Retinal pigment epithelial cell (primary cell): ENCODE measurements around the gene SETD7.

Experiments
- DNase-seq: peaks from one replicate; pipeline ENCODE4 v3.0.0-alpha.2; 2010; ENCODE audit warnings: low read depth
- H3K4me3 ChIP-seq: 2 replicates; pipeline ENCODE4 v1.5.1; 2011; ENCODE audit warnings: mild to moderate bottlenecking, low read length, control low read depth, moderate library complexity
- TF ChIP-seq, protein P1 (sequence below): conservative IDR thresholded peaks from 2 replicates; pipeline ENCODE4 v1.5.1; 2011; ENCODE audit warnings: low read depth, low read length, control low read depth, inconsistent platforms

SETD7 gene

DNA sequence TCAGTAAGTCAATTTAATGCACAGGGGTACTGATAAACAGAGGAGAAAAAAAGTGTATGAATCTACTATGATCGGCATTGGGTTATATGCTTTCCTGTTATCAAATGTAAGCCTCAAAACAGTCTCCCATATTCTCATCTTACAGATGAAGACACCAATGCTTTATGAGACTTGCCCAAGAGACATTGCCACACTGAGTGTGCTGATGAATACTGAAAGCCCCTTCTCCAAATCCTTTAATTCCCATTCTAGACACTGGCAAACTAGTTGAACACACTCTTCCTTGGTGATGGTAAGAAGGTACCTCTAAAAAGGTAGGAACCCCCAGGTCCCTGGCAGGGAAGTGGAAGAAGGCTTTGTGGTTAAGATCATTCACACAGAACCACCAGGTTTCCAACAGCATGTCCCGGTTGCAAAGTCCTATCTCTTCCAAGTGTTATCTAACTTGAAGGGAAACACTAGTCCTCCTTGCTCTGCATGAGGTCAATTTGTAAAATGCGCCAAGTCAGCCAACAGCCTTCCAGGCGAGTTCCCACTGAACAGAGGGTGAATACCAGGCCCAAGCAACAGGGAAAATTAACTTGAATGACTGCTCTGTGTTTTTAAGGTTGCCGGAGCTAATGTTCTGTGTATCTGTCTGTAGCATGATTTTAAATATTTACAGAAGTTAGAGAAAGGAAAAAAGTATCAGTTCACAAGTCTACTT is 5.1 kb downstream of the SETD7 start:
- H3K4me3 ChIP-seq = no peak overlapping the region
- TF ChIP-seq, protein P1, sequence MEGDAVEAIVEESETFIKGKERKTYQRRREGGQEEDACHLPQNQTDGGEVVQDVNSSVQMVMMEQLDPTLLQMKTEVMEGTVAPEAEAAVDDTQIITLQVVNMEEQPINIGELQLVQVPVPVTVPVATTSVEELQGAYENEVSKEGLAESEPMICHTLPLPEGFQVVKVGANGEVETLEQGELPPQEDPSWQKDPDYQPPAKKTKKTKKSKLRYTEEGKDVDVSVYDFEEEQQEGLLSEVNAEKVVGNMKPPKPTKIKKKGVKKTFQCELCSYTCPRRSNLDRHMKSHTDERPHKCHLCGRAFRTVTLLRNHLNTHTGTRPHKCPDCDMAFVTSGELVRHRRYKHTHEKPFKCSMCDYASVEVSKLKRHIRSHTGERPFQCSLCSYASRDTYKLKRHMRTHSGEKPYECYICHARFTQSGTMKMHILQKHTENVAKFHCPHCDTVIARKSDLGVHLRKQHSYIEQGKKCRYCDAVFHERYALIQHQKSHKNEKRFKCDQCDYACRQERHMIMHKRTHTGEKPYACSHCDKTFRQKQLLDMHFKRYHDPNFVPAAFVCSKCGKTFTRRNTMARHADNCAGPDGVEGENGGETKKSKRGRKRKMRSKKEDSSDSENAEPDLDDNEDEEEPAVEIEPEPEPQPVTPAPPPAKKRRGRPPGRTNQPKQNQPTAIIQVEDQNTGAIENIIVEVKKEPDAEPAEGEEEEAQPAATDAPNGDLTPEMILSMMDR = no peak
- no peak for DNase-seq

DNA sequence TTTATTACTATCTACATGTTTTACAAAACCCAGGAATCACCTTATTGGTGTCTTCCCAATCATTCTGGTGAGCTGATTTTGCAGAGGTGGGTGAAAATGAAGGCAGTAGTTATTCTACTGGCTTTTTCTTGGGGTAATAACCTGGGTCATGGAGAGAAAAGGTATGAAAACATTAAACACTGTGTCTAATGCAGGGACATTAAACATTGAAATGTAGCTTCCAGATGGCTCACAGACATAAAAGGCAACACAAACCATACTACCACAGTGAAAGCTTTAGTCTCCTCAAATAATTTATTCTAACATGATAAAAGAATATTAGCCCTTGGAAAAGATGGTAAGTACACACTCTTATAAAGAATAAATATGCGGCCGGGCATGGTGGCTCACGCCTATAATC is 8.0 kb downstream of the SETD7 start:
- DNase-seq = no peak
- TF ChIP-seq, protein P1 = no peak
- H3K4me3 ChIP-seq = no peak overlapping the region

DNA sequence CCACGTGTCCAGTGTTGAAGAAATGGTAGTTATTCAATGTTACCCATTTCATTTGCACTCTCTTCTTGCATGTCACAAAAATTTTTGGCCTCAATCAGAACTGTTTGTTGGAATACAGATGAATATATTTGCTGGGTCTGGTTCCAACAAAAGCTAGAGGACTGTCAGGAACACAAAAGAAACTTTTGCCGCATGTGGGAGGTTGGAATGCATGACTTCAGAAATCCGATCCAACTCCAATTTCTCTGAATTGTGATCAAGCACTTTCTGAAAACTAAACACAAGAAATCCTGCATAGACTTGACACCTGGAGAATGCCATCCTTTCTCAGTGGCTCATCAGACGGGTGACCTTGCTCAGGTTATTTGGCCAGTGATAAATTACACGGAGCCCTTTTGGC is 15.4 kb downstream of the SETD7 start:
- DNase-seq = no peak
- H3K4me3 ChIP-seq = no peak overlapping the region
- TF ChIP-seq, protein P1 = no peak

DNA sequence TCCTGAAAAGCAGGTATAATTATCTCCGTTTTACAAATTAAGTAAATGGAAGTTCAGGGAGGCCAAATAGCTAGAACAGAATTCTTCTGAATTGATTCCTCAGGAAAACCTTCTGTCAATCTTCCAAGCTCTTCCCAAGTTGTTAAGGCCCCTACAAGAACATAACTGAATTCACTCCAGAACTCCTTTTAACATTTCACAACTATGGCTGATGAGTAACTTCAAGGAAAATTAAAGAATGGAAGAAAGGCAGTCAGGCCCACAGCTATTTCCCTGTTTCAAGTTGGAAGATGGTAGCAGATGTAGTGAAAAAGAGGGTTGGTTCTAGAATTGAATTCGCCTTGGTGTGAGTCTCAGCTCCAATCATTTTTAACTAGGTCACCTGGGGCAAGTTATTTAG is 15.9 kb downstream of the SETD7 start:
- no peak overlapping the region for H3K4me3 ChIP-seq
- TF ChIP-seq, protein P1 = no peak
- no peak for DNase-seq

DNA sequence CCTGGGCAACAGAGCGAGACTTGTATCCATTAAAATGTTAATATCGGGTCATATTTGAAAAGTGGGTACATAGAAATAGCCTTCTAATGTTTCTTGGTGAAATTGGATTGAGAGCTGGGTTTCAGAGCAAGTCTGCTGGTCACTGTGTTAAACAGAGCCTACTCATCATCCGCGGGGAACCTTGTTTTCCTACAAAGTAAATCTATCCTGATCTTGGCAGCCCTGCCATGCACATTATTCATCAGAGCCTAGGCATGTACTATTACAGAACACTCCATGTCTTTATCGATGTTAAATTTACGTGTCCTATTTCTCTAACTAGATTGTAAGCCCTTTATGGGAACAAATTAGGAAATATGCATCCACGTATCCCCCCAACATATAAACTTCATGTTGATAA is 18.7 kb downstream of the SETD7 start:
- TF ChIP-seq, protein P1 = no peak
- DNase-seq = no peak

DNA sequence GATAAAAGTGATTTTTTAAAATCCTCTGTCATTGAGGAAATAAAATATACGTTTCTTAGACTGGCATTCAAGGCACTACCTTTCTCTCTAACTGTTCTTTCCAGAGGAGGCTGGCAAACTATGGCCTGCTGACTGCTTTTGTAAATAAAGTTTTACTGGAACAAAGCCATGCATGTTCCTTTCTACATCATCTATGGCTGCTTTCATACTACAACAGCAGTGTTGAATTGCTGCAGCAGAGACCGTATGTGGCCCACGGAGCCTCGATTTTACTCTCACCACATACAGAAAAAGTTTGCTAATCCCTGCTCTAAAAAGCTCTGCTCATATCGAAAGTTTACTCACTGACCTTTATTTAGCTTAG is 20.2 kb downstream of the SETD7 start:
- TF ChIP-seq, protein P1 = no peak
- no peak for DNase-seq
- no peak overlapping the region for H3K4me3 ChIP-seq

More for the DNA sequence above, 18.7 kb downstream of the SETD7 start:
- H3K4me3 ChIP-seq = no peak overlapping the region

DNA sequence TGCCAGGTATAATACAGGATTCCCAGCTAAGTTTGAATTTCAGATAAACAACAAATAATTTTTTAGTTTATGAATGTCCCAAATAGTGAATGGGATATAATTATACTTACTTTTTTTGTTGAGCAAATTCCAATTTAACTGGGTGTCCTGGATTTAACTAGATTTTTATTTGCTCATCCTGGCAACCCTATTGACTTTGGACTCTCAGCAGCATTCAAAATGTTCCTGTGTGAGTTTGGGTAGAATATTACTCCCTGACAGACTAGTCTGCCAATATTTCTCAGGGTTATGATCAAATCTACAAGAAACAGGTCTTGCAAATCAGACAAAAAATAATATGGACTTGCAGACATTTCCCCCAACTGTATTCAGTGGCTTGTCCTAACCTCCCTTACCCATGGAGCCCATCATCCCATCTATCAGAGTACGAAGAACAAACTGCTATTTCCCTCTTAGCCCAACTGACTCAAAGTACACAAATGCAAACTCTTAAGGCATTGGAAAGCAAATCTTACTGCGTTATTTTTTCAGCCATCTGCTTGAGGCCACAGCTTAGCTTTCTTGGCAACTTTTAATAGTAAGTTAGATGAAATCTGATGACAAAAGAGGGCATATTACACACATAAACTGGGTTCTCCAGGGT is 20.7 kb downstream of the SETD7 start:
- DNase-seq = no peak
- TF ChIP-seq, protein P1 = no peak
- H3K4me3 ChIP-seq = no peak overlapping the region
